ENCODE data around the gene TADA1.
"Not testable (repeated sequence)": the region's sequence is repeated elsewhere in the genome, so short reads cannot be mapped to it uniquely, and the experiment has no call there.

Gene TADA1

GRCh38 chr1:166889776-166890175, 13.7 kb upstream of the TADA1 start:
- DNase-seq: no peak

- DNase-seq: no peak
Observed at GRCh38 chr1:166888373-166889111, 12.5 kb upstream of the TADA1 start.

- DNase-seq: no peak
Observed at GRCh38 chr1:166884971-166885370, 8.9 kb upstream of the TADA1 start.

- DNase-seq: no peak
Observed at GRCh38 chr1:166884040-166884642, 8.1 kb upstream of the TADA1 start.

GRCh38 chr1:166882893-166883292, 6.8 kb upstream of the TADA1 start:
- DNase-seq: no peak

- DNase-seq: not testable (repeated sequence)
Observed at GRCh38 chr1:166878173-166878917, 2.3 kb upstream of the TADA1 start.

- DNase-seq: no peak
Observed at GRCh38 chr1:166876540-166876838, 425 bp upstream of the TADA1 start.

- no peak for DNase-seq
Observed at GRCh38 chr1:166875302-166875733, 746 bp downstream of the TADA1 start.

- DNase-seq: no peak
Observed at GRCh38 chr1:166874464-166874863, 1.6 kb downstream of the TADA1 start.

GRCh38 chr1:166870584-166870983, 5.5 kb downstream of the TADA1 start:
- no peak for DNase-seq

- DNase-seq: no peak
Observed at GRCh38 chr1:166869318-166870099, 6.6 kb downstream of the TADA1 start.

GRCh38 chr1:166868639-166869038, 7.4 kb downstream of the TADA1 start:
- DNase-seq: no peak

- no peak for DNase-seq
Observed at GRCh38 chr1:166865926-166866325, 10.1 kb downstream of the TADA1 start.

- no peak for DNase-seq
Observed at GRCh38 chr1:166859597-166859996, 16.5 kb downstream of the TADA1 start.

- DNase-seq: no peak
Observed at GRCh38 chr1:166858726-166859419, 17.2 kb downstream of the TADA1 start.

GRCh38 chr1:166857995-166858394, 18.1 kb downstream of the TADA1 start:
- no peak for DNase-seq

- DNase-seq: no peak
Observed at GRCh38 chr1:166855558-166855957, 20.5 kb downstream of the TADA1 start.

- DNase-seq: no peak
Observed at GRCh38 chr1:166852918-166853317, 23.1 kb downstream of the TADA1 start.

GRCh38 chr1:166849135-166849534, 26.9 kb downstream of the TADA1 start:
- DNase-seq: no peak

GRCh38 chr1:166848193-166848592, 27.9 kb downstream of the TADA1 start:
- no peak for DNase-seq

- DNase-seq: no peak
Observed at GRCh38 chr1:166844791-166845190, 31.3 kb downstream of the TADA1 start.

GRCh38 chr1:166843769-166844596, 32.1 kb downstream of the TADA1 start:
- DNase-seq: no peak
